Left lobe of liver (tissue), 2 donors: ENCODE results near the gene AFMID. TPM values are rescaled to one million over a fixed set of nuclear protein-coding genes. Genes with fewer than 3 reads are reported as not detected.

Experiments
- ATAC-seq: fragments of 200-7000 bp; cut with Tn5 transposase; one replicate; pipeline ENCODE4 v1.9.1; 2020; ENCODE audit warnings: mild to moderate bottlenecking, moderate library complexity
- DNase-seq: peaks from one replicate; pipeline ENCODE4 v3.0.0-alpha.2; 2020; ENCODE audit warnings: low spot score
- total RNA-seq: library from RNA; stranded (reverse); gene quantifications from one replicate; pipeline ENCODE4 v1.2.1, GENCODE V29; 2021
- donor health status: DM: no; HTN: no; CAD: no; lungs with moderate emphysema.
- donor health status: DM: no; HTN: yes; CAD: no.

AFMID gene
- total RNA-seq, 1 donor from 2014 or later, result 145 TPM

DNA sequence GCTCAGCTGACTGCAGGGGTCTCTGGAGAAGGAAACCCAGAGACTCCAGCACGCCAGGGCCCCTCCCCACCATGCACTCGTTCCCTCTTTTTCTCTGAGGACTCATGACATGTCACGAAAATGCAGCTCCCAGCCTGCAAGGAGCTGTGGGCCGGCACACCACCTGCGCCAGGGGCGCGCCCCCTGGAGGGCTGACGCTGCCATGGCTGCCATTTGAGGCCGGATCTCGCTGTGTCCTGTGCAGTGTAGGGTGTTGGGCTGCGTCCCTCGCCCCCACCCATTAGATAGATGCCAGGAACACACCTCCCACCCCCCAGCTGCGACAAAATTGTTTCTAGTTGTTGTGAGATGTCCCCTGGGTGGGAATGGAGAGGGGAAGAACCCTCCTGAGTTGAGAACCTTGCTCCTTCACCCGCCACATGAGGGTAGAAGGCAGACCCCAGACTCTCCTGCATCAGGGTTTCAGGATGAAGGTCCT is 10.6 kb upstream of the AFMID start:
- ATAC-seq, result no peak
- DNase-seq, result no peak

DNA sequence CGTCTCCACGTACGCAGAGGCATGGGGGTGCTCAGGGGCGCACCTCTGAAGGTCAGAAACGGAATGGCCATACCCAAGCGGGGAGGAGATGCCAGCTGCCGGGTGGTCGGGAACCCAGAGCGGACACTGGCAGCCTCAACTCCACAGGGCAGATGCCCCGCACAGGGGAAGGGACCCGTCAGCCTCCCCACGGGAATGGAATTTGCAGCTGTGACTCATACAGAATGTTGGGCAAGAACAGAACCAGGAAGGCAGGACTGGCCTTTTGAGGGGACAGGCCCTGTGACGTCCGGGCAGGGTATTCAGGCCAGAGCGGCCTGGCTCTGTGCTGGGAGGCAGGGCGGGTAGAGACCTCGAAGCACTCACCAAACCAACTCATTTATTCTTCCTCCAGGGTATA is 7.8 kb upstream of the AFMID start:
- ATAC-seq (no peak), DNase-seq (no peak)

DNA sequence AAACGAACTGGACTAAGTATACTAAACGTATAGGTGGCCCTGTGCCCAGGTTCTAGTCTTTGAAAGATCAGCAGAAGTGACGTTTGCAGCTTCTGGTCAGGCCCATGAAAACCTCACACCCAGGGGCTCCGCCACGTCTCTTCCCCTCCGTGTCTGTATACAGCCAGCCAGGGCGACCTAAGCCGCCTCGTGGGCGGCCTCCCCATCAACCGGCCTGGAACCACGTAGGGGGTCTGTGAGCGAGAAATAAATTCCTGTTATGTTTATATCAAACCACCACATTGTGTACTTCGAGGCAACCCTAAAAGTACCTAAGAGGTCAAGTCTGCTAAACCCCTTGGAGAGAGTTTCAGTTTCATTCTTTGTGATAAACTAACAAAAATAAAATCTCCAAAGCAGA is 7.1 kb upstream of the AFMID start:
- no peak for ATAC-seq
- no peak for DNase-seq

- DNase-seq (no peak), ATAC-seq (no peak)
These were observed 6.7 kb upstream of the AFMID start for GRCh38 chr17:78180508-78180907.

DNA sequence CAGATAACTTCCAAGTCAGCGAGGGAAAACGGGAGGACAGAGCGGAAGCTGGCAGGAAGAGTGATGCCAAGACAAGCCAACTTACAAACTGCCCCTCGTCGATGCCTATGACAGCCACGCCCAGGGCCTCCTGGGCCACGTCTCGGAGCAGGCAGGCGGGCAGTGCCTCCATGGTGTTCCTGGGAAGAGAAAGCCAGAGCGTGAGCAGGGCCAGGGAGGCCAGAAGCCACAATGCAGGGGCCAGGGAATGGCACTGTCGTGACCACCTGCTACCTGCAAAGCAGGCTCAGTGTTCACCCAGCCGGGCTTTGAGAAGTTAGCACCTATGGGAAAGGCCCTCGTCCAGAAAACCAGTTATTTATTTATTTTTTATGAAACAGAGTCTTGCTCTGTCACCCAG is 4.7 kb upstream of the AFMID start:
- DNase-seq (no peak), ATAC-seq (no peak)

- ATAC-seq, result no peak
- no peak for DNase-seq
These were observed 3.2 kb upstream of the AFMID start for GRCh38 chr17:78183916-78184315.

DNA sequence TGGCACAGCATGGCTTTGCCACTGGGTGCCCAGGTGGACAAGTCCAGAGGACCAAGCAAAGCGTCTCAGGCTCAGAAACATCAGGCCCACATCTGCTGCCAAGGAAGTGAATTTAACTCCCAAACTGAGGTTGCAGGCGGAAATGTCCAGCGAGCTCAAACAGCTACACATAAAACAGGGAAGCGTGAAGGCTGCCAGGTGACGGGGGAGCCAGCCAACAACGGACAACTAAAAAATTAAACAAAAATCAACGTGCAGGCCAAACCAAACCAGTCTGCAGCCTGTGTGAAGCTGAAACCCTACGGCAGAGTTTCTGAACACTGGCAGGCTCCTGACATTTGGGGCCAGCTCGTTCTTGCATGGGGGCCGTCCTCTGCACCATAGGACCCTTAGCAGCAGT is 2.8 kb upstream of the AFMID start:
- ATAC-seq (peak; percentile 5), DNase-seq (peak; percentile 75)

- ATAC-seq, result peak; percentile 64
- peak; percentile 89 for DNase-seq
These were observed 2.3 kb upstream of the AFMID start for GRCh38 chr17:78184868-78185267.

GRCh38 chr17:78185981-78186691 is 1.0 kb upstream of the AFMID start:
- ATAC-seq, result no peak

DNA sequence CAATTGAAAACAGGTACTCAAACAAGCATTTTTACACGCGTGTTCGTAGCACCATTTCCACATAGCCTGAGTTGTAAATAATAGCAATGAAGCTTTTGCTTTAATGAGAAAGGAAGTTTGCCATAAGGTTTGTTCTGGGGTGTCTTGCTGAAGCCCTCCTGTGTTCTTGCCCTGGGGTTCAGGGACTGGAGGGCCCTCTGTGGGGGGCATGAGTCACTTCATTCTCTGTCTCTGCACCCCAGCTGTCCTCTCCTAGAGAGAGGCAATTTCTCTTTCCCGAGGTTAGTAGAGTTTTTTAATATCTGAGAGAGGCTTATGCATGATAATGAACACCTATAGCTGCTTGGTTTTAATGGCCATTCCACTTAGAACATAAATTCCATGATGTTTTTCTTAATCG is 9.6 kb downstream of the AFMID start:
- DNase-seq, result no peak
- ATAC-seq, result no peak

More at GRCh38 chr17:78185981-78186691, 1.0 kb upstream of the AFMID start:
- DNase-seq, result no peak

GRCh38 chr17:78197147-78197832 is 10.1 kb downstream of the AFMID start:
- ATAC-seq (peak; percentile 58), DNase-seq (peak; percentile 73)

DNA sequence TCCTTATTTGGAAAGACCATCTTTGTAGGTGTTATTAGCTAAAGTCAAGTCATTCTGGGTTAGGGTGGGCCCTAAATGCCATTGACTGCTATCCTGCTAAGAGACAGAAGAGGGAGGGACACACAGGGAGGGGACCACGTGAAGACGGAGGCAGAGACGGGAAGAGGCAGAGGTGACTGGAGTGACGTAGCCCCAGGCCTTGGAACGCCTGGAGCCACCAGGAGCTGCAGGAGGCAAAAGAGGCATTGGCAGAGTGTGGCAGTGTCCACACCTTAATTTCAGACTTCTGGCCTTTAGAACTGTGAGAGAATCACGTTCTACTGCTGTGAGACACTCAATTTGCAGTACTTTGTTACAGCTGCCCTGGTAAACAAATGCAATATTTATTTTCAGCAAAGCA is 13.3 kb downstream of the AFMID start:
- no peak for DNase-seq
- ATAC-seq, result peak; percentile 51

DNA sequence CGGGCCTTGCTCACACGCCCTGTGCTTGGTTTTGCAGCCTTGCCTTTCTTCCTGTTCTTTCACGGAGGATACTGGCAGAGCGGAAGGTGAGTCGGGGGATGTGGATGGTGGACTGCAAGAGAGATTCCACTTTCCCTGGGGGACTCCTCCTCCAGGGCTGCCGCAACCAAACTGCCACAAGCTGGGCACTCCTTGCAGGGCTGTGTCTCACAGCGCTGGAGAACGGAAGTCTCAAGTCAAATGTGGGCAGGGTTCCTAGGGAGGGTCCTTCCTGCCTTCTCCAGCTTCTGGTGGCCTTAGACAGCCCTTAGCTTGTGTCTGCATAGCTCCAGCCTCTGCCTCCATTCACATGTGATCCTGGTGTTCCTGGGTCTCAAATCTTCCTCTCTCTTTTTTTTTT is 15.5 kb downstream of the AFMID start:
- DNase-seq (no peak), ATAC-seq (no peak)

DNA sequence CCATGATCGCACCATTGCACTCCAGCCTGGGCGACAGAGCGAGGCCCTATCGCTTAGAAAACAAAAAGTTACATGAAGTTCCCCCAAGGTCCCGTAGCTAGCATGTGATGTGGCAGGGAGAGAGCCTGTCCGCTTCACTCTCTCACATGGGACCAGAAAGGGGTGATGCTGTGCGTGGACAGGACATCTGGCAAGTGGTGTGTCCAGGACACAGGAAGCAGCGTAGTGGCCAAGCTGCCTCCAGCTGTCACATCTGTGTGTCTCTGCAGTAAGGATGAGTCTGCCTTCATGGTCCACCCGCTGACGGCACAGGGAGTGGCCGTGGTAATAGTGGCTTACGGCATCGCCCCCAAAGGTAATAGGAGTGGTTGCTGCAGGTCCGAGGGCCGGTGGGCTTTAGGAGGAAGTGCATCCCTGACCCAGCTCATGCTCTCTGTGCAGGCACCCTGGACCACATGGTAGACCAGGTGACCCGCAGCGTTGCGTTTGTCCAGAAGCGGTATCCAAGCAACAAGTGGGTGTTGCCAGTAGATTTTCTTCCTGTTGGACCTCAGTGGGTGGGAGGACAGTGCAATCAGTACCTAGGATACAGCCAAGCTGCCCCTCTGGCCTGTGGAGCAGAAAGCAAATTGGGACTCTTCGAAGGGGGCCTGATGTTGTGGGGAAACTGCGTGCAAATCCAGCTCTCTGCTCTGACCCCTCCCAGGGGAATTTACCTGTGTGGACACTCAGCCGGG is 17.4 kb downstream of the AFMID start:
- ATAC-seq (peak; percentile 7), DNase-seq (no peak)

GRCh38 chr17:78205124-78205775 is 18.1 kb downstream of the AFMID start:
- no peak for DNase-seq
- peak; percentile 12 for ATAC-seq

DNA sequence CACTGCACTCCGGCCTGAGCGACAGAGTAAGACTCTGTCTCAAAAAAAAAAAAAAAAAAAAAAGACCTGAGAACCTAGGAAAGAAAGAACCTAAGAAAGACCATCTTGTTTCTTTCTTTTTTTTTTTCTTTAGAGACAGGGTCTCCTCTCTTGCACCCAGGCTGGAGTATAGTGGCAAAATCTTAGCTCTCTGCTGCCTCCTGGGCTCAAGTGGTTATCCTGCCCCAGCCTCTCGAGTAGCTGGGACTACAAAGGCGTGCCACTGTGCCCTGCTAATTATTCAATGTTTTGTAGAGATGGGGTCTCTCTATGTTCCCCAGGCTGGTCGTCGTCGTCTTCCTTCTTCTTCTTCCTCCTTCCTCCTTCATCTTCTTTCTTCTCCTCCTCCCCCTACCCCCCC is 19.1 kb downstream of the AFMID start:
- DNase-seq (no peak), ATAC-seq (no peak)

DNA sequence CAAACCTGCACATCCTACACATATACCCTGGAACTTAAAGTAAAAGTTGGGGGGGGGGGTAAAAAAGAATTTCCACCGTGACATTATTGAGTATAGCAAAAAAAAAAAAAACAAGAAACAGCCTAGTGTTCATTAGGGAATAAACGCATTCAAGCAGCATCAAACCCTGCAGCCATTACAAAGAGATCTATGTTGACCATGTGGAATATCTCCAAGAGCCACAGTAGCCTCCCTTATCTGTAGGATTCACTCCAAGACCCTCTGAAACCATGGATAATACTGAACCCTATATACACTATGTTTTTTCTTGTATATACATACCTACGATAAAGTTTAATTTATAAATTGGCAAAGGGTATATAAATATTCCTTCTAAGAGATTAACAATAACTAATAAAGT is 21.3 kb downstream of the AFMID start:
- no peak for DNase-seq
- ATAC-seq, result no peak

DNA sequence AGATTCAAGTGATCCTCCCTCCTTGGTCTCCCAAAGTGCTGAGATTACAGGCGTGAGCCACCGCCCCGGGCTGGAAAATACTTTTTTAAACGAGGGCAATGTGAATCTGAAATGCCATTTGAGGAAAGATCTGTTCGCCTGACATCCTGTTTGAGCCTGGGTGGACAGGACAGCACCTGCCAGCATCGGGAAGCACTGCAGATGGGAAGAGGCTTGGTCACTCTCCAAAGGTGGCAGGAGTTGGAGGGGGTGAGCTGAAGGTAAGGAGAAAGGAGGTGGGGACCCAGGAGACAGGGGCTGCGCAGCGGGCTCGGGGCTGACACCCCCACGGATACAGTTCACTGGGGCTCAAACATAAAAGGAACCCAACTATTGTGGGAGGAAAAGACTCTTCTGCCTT is 22.9 kb downstream of the AFMID start:
- DNase-seq, result no peak
- ATAC-seq, result no peak

DNA sequence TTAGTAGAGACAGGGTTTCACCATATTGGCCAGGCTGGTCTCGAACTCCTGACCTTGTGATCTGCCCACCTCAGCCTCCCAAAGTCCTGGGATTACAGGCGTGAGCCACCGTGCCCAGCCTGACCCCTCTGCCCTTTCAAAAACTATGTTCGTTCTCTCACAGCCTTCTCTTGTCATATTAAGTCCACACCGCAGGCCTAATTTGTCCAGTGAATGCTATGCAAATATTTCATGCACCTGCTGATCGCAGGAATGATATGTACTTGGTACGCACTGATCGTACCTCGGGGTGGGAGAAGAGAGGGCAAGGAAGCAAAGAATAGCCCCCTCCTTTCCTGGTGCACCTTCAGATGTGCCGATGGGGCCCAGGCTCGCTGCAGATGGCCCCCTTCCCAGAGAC is 23.9 kb downstream of the AFMID start:
- no peak for DNase-seq
- no peak for ATAC-seq

DNA sequence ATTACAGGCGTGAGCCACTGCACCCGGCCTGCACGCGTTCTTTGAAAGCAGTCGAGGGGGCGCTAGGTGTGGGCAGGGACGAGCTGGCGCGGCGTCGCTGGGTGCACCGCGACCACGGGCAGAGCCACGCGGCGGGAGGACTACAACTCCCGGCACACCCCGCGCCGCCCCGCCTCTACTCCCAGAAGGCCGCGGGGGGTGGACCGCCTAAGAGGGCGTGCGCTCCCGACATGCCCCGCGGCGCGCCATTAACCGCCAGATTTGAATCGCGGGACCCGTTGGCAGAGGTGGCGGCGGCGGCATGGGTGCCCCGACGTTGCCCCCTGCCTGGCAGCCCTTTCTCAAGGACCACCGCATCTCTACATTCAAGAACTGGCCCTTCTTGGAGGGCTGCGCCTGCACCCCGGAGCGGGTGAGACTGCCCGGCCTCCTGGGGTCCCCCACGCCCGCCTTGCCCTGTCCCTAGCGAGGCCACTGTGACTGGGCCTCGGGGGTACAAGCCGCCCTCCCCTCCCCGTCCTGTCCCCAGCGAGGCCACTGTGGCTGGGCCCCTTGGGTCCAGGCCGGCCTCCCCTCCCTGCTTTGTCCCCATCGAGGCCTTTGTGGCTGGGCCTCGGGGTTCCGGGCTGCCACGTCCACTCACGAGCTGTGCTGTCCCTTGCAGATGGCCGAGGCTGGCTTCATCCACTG is 27.0 kb downstream of the AFMID start, which contains the start of gene BIRC5:
BIRC5 (plus strand) TSS at position 238 of the 690 bp plus-strand sequence; CDS start at position 302, 64 bp downstream.
- ATAC-seq, result peak; percentile 99
- DNase-seq, result peak; percentile 87

DNA sequence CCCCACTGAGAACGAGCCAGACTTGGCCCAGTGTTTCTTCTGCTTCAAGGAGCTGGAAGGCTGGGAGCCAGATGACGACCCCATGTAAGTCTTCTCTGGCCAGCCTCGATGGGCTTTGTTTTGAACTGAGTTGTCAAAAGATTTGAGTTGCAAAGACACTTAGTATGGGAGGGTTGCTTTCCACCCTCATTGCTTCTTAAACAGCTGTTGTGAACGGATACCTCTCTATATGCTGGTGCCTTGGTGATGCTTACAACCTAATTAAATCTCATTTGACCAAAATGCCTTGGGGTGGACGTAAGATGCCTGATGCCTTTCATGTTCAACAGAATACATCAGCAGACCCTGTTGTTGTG is 27.5 kb downstream of the AFMID start:
- no peak for ATAC-seq
- no peak for DNase-seq
